RPMI8226 (cell line): ENCODE results near the gene RALGAPA2.

ENCODE experiments used
- DNase-seq: peaks from one replicate; pipeline ENCODE4 v3.0.0-alpha.2; 2015

Gene RALGAPA2

GRCh38 chr20:20491110-20491783 is 221.2 kb downstream of the RALGAPA2 start:
- no peak for DNase-seq

- DNase-seq: no peak
Measured at GRCh38 chr20:20490673-20491072, 221.8 kb downstream of the RALGAPA2 start.

GRCh38 chr20:20489648-20490341 is 222.6 kb downstream of the RALGAPA2 start:
- no peak for DNase-seq

GRCh38 chr20:20489054-20489453 is 223.4 kb downstream of the RALGAPA2 start:
- DNase-seq: no peak

GRCh38 chr20:20488388-20488787 is 224.1 kb downstream of the RALGAPA2 start:
- no peak for DNase-seq

- no peak for DNase-seq
Measured at GRCh38 chr20:20487811-20488210, 224.6 kb downstream of the RALGAPA2 start.

- DNase-seq: no peak
Measured at GRCh38 chr20:20483328-20483727, 229.1 kb downstream of the RALGAPA2 start.

GRCh38 chr20:20482453-20482852 is 230.0 kb downstream of the RALGAPA2 start:
- no peak for DNase-seq

- no peak for DNase-seq
Measured at GRCh38 chr20:20480689-20481088, 231.8 kb downstream of the RALGAPA2 start.

GRCh38 chr20:20480126-20480525 is 232.3 kb downstream of the RALGAPA2 start:
- DNase-seq: no peak

- no peak for DNase-seq
Measured at GRCh38 chr20:20477444-20478041, 234.9 kb downstream of the RALGAPA2 start.

- DNase-seq: no peak
Measured at GRCh38 chr20:20476504-20476903, 235.9 kb downstream of the RALGAPA2 start.

- DNase-seq: no peak
Measured at GRCh38 chr20:20473657-20474056, 238.8 kb downstream of the RALGAPA2 start.

GRCh38 chr20:20472684-20473274 is 239.7 kb downstream of the RALGAPA2 start:
- no peak for DNase-seq

- DNase-seq: no peak
Measured at GRCh38 chr20:20466341-20466879, 246.0 kb downstream of the RALGAPA2 start.

- no peak for DNase-seq
Measured at GRCh38 chr20:20465252-20465651, 247.2 kb downstream of the RALGAPA2 start.

- DNase-seq: no peak
Measured at GRCh38 chr20:20463933-20464374, 248.5 kb downstream of the RALGAPA2 start.

- DNase-seq: no peak
Measured at GRCh38 chr20:20462185-20462584, 250.3 kb downstream of the RALGAPA2 start.

- no peak for DNase-seq
Measured at GRCh38 chr20:20461551-20461950, 250.9 kb downstream of the RALGAPA2 start.

- DNase-seq: no peak
Measured at GRCh38 chr20:20459726-20460125, 252.7 kb downstream of the RALGAPA2 start.

GRCh38 chr20:20457392-20458126 is 254.9 kb downstream of the RALGAPA2 start:
- no peak for DNase-seq

- DNase-seq: no peak
Measured at GRCh38 chr20:20456741-20457140, 255.7 kb downstream of the RALGAPA2 start.

GRCh38 chr20:20455926-20456325 is 256.5 kb downstream of the RALGAPA2 start:
- DNase-seq: no peak
